OCI-LY1 (cell line): ENCODE data around the gene MAS1.

Source experiments
- H2AFZ ChIP-seq: fragments of 200-600 bp; sonication (generic), shearing (Covaris generic); 2 replicates; pipeline ENCODE4 v1.6.0; 2014; ENCODE audit warnings: antibody characterized with exemption, mild to moderate bottlenecking, low read length
- H3F3A ChIP-seq: fragments of 200-600 bp; sonication (generic), shearing (Covaris generic); 2 replicates; pipeline ENCODE4 v1.6.0; 2014; ENCODE audit warnings: mild to moderate bottlenecking, antibody characterized with exemption, low read length, moderate library complexity; ENCODE audit not compliant: insufficient read depth
- H3K27ac ChIP-seq: fragments of 200-600 bp; sonication (generic); 2 replicates; pipeline ENCODE4 v1.5.1; 2014; ENCODE audit warnings: low read length, mixed run types, mild to moderate bottlenecking, low read depth; ENCODE audit not compliant: poor library complexity, severe bottlenecking
- H3K27me3 ChIP-seq: fragments of 200-600 bp; sonication (generic); 2 replicates; pipeline ENCODE4 v1.6.0; 2014; ENCODE audit warnings: antibody characterized with exemption, mild to moderate bottlenecking, low read length, moderate library complexity; ENCODE audit not compliant: insufficient read depth
- H3K36me3 ChIP-seq: fragments of 200-600 bp; sonication (generic); 2 replicates; pipeline ENCODE4 v1.6.1; 2014; ENCODE audit warnings: mild to moderate bottlenecking, antibody characterized with exemption, low read length, moderate library complexity, mixed read lengths; ENCODE audit not compliant: insufficient read depth
- H3K4me1 ChIP-seq: fragments of 200-600 bp; sonication (generic); 2 replicates; pipeline ENCODE4 v1.5.1; 2014; ENCODE audit warnings: mild to moderate bottlenecking, low read length, moderate library complexity; ENCODE audit not compliant: insufficient read depth, severe bottlenecking
- H3K4me2 ChIP-seq: fragments of 200-600 bp; sonication (generic), shearing (Covaris generic); 2 replicates; pipeline ENCODE4 v1.6.1; 2014; ENCODE audit warnings: low read length
- H3K4me3 ChIP-seq: fragments of 200-600 bp; sonication (generic); 2 replicates; pipeline ENCODE4 v1.5.1; 2014; ENCODE audit warnings: low read length, low read depth, mild to moderate bottlenecking, mixed read lengths; ENCODE audit not compliant: poor library complexity, severe bottlenecking
- H3K79me2 ChIP-seq: fragments of 200-600 bp; shearing (Covaris generic); 2 replicates; pipeline ENCODE4 v1.6.1; 2016; ENCODE audit warnings: mixed run types, low read length, mixed read lengths; ENCODE audit not compliant: insufficient read depth
- H3K9ac ChIP-seq: fragments of 200-600 bp; sonication (generic), shearing (Covaris generic); 2 replicates; pipeline ENCODE4 v1.6.1; 2014; ENCODE audit warnings: mild to moderate bottlenecking, low read length, mixed read lengths
- H3K9me2 ChIP-seq: fragments of 200-600 bp; sonication (generic), shearing (Covaris generic); 2 replicates; pipeline ENCODE4 v1.6.1; 2014; ENCODE audit warnings: low read depth, mild to moderate bottlenecking, low read length, mixed read lengths
- H3K9me3 ChIP-seq: fragments of 200-600 bp; shearing (Covaris generic); 2 replicates; pipeline ENCODE4 v1.6.1; 2014; ENCODE audit warnings: low read length, mixed read lengths
- H4K20me1 ChIP-seq: fragments of 200-600 bp; sonication (generic), shearing (Covaris generic); 2 replicates; pipeline ENCODE4 v1.6.0; 2016; ENCODE audit warnings: mild to moderate bottlenecking, low read length; ENCODE audit not compliant: insufficient read depth
- CTCF ChIP-seq: fragments of 200-600 bp; sonication (generic), shearing (Covaris generic); IDR thresholded peaks from 2 replicates; pipeline ENCODE4 v1.5.1; 2017; ENCODE audit warnings: mild to moderate bottlenecking, antibody characterized with exemption, low read length, moderate library complexity, mixed read lengths
- EZH2 ChIP-seq: fragments of 200-600 bp; sonication (generic), shearing (Covaris generic); IDR thresholded peaks from 2 replicates; pipeline ENCODE4 v1.8.0; 2017; ENCODE audit warnings: borderline replicate concordance, mixed run types, mild to moderate bottlenecking, antibody characterized with exemption, low read length, moderate library complexity, mixed read lengths

Gene MAS1

GRCh38 chr6:159913375-159913774, 22.6 kb downstream of the MAS1 start:
- no peak for TF ChIP-seq CTCF
- TF ChIP-seq EZH2, result no peak
- H3K4me1 ChIP-seq, result no peaks in the 10 kb centered on the region
- no peaks in the 10 kb centered on the region for H3K36me3 ChIP-seq
- no peaks in the 10 kb centered on the region for H3K79me2 ChIP-seq
- H3K4me3 ChIP-seq, result no peak overlapping the region
- H3K27me3 ChIP-seq, result no peaks in the 10 kb centered on the region
- no peak overlapping the region for H3K4me2 ChIP-seq
- no peaks in the 10 kb centered on the region for H3F3A ChIP-seq
- H3K9me2 ChIP-seq, result no peaks in the 10 kb centered on the region
- no peaks in the 10 kb centered on the region for H4K20me1 ChIP-seq
- no peak overlapping the region for H2AFZ ChIP-seq
- no peak overlapping the region for H3K9ac ChIP-seq
- H3K9me3 ChIP-seq, result no peaks in the 10 kb centered on the region
- no peak overlapping the region for H3K27ac ChIP-seq

- Histone ChIP-seq H3F3A (no peaks in the 10 kb centered on the region), H2AFZ (no peak overlapping the region), H3K79me2 (no peaks in the 10 kb centered on the region), H3K9me2 (no peaks in the 10 kb centered on the region), H3K9me3 (no peaks in the 10 kb centered on the region), H4K20me1 (no peaks in the 10 kb centered on the region), H3K4me3 (no peak overlapping the region), H3K4me1 (no peaks in the 10 kb centered on the region), H3K9ac (no peak overlapping the region), H3K36me3 (no peaks in the 10 kb centered on the region), H3K27me3 (no peaks in the 10 kb centered on the region), H3K27ac (no peak overlapping the region), H3K4me2 (no peak overlapping the region)
- TF ChIP-seq CTCF (no peak), EZH2 (no peak)
These were observed 23.2 kb downstream of the MAS1 start for GRCh38 chr6:159913862-159914564.

GRCh38 chr6:159914565-159914923, 23.8 kb downstream of the MAS1 start:
- Histone ChIP-seq H3K9ac (no peak overlapping the region), H3K9me2 (no peaks in the 10 kb centered on the region)

More at GRCh38 chr6:159914565-159914923, 23.8 kb downstream of the MAS1 start:
- Histone ChIP-seq H4K20me1 (no peaks in the 10 kb centered on the region), H3K4me3 (no peak overlapping the region), H3K4me1 (no peaks in the 10 kb centered on the region), H3F3A (no peaks in the 10 kb centered on the region), H3K36me3 (no peaks in the 10 kb centered on the region), H3K27me3 (no peaks in the 10 kb centered on the region), H3K27ac (no peak overlapping the region), H3K4me2 (no peak overlapping the region), H3K9me3 (no peaks in the 10 kb centered on the region), H2AFZ (no peak overlapping the region), H3K79me2 (no peaks in the 10 kb centered on the region)
- TF ChIP-seq EZH2, result no peak
- TF ChIP-seq CTCF, result no peak
